Astrocyte of the spinal cord (primary cell): ENCODE measurements around the gene NPTX1.

Experiments
- DNase-seq: peaks from one replicate; pipeline ENCODE4 v3.0.0; 2011; ENCODE audit warnings: low read depth, low spot score
- H3K4me3 ChIP-seq: 2 replicates; pipeline ENCODE4 v1.5.1; 2011; ENCODE audit warnings: low read depth, mild to moderate bottlenecking, low read length, moderate library complexity
- in situ Hi-C: cut with HindIII; loops from 2 replicates; pipeline ENCODE4 v1.10.0; 2017; ENCODE audit warnings: low sequenced_read_pairs
- TF ChIP-seq, protein P1 (sequence below): IDR thresholded peaks from 2 replicates; pipeline ENCODE4 v1.5.1; 2012; ENCODE audit warnings: low read depth, mild to moderate bottlenecking, low read length, inconsistent platforms

NPTX1 gene

DNA sequence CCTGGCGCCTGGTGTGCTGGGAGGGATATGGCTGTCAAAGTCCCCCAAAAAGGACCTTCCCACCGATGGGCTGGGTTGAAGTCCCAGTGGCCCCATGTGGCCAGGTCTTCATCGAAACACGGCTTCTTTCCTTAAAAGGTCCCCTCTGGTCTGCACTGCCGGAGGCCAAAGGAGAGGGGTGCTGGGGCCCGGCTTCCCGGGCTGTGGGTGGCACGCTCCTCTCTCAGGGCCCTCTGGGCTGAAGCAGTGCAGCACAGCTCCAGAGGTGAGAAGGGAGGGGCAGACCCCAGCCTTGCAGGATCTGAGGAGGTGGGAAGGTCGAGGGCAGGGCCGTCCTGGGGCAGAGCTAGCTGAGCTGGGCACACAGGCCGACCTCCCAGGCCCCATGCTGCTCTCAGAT is 6.7 kb downstream of the NPTX1 start:
- in situ Hi-C loops: no loop called here
- TF ChIP-seq, protein P1, sequence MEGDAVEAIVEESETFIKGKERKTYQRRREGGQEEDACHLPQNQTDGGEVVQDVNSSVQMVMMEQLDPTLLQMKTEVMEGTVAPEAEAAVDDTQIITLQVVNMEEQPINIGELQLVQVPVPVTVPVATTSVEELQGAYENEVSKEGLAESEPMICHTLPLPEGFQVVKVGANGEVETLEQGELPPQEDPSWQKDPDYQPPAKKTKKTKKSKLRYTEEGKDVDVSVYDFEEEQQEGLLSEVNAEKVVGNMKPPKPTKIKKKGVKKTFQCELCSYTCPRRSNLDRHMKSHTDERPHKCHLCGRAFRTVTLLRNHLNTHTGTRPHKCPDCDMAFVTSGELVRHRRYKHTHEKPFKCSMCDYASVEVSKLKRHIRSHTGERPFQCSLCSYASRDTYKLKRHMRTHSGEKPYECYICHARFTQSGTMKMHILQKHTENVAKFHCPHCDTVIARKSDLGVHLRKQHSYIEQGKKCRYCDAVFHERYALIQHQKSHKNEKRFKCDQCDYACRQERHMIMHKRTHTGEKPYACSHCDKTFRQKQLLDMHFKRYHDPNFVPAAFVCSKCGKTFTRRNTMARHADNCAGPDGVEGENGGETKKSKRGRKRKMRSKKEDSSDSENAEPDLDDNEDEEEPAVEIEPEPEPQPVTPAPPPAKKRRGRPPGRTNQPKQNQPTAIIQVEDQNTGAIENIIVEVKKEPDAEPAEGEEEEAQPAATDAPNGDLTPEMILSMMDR: no peak
- H3K4me3 ChIP-seq: no peak overlapping the region

GRCh38 chr17:80468781-80469493 is 7.5 kb downstream of the NPTX1 start:
- DNase-seq: no peak
- in situ Hi-C loops: no loop called here
- TF ChIP-seq, protein P1: no peak
- no peak overlapping the region for H3K4me3 ChIP-seq

More for the DNA sequence above, 6.7 kb downstream of the NPTX1 start:
- no peak for DNase-seq

GRCh38 chr17:80468242-80468641 is 8.2 kb downstream of the NPTX1 start:
- in situ Hi-C loops: no loop called here
- TF ChIP-seq, protein P1: no peak
- no peak for DNase-seq
- H3K4me3 ChIP-seq: no peak overlapping the region

DNA sequence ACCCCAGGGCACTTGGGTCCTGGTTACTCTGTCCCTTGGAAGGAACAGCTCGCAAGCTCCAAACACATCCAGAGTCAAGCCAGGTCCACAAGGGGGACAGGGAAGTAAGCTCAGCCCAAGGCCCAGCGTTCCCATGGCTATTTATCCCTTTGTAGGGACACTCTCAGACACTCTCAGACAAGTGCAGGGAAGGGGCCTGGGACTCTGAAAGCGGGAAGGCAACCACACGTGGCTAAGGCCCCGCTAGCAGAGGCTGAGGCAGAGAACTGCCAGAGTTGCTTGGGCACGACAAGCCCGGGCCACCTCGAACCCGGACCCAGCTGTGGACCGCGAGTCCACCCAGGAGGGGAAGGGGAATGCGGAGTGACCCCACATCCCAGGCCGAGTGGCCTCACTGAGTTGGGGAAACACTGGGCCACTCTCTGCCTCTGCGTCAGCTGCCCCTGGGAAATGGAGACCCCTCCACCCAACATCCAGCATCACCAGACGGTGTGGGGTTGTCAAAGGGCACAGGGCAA is 10.2 kb downstream of the NPTX1 start:
- in situ Hi-C loops: no loop called here
- no peak overlapping the region for H3K4me3 ChIP-seq
- no peak for DNase-seq
- TF ChIP-seq, protein P1: no peak

GRCh38 chr17:80465327-80465974 is 11.0 kb downstream of the NPTX1 start:
- TF ChIP-seq, protein P1: no peak
- in situ Hi-C loops: no loop called here
- no peak overlapping the region for H3K4me3 ChIP-seq
- DNase-seq: no peak

DNA sequence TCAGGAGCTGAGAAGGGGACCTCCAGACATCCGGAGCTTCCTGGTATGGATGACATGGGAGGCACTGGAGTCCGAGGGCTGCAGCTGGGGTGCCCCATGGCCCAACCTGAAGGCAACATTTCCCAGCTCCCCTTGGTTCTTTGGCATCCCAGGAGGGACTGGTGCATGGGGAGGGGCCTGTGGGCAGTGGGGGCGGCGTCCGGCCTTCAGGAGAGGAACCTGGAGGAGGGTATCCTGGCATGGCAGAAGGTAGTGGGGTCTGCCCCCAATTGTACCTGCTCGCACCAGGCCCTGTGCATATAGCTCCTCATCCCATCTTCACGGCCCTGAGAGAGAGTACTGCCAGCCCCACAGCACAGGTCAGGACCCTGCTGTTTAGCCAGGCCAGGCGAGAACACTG is 11.9 kb downstream of the NPTX1 start:
- TF ChIP-seq, protein P1: no peak
- in situ Hi-C loops: no loop called here
- H3K4me3 ChIP-seq: no peak overlapping the region
- no peak for DNase-seq
